Subcutaneous adipose tissue (tissue), 4 donors: ENCODE data around the gene C6orf47. TPM values are rescaled to one million over a fixed set of nuclear protein-coding genes. Genes with fewer than 3 reads are reported as not detected.

ENCODE experiments used
- total RNA-seq, 4 donors: library from RNA; depleted of rRNA; stranded (reverse); fragments of >200 nt; gene quantifications; one replicate each; pipeline ENCODE4 v1.1.0, GENCODE V29; 2016
- TF ChIP-seq, protein P1 (sequence below): fragments of 450-650 bp; IDR thresholded peaks from one replicate; pipeline ENCODE4 v1.5.1; 2016; ENCODE audit warnings: low read depth, mild to moderate bottlenecking, control low read depth, antibody characterized with exemption, moderate library complexity

Gene C6orf47
- total RNA-seq, 4 donors from 2014 or later, result 12.9 to 19.2 (median 15.7) TPM

DNA sequence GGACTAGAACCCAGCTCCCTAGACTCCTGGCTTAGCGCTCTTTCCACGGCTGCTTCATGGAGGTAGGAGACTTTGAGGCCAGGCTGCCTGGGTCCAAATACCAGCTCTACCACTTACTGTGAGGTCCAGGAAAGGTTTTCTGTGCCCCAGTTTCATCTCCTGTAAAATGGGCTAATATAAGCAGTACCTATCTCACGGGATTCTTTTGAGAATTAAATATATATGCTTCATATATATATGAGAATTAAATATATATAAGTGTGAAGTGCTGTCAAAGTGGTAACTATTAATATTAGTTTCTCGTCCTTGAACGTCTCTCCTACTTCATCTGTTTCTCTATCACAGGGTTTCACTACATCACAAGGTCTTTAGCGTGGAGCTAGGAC, 30.5 kb upstream of the C6orf47 start:
- TF ChIP-seq, protein P1, sequence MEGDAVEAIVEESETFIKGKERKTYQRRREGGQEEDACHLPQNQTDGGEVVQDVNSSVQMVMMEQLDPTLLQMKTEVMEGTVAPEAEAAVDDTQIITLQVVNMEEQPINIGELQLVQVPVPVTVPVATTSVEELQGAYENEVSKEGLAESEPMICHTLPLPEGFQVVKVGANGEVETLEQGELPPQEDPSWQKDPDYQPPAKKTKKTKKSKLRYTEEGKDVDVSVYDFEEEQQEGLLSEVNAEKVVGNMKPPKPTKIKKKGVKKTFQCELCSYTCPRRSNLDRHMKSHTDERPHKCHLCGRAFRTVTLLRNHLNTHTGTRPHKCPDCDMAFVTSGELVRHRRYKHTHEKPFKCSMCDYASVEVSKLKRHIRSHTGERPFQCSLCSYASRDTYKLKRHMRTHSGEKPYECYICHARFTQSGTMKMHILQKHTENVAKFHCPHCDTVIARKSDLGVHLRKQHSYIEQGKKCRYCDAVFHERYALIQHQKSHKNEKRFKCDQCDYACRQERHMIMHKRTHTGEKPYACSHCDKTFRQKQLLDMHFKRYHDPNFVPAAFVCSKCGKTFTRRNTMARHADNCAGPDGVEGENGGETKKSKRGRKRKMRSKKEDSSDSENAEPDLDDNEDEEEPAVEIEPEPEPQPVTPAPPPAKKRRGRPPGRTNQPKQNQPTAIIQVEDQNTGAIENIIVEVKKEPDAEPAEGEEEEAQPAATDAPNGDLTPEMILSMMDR, result no peak

DNA sequence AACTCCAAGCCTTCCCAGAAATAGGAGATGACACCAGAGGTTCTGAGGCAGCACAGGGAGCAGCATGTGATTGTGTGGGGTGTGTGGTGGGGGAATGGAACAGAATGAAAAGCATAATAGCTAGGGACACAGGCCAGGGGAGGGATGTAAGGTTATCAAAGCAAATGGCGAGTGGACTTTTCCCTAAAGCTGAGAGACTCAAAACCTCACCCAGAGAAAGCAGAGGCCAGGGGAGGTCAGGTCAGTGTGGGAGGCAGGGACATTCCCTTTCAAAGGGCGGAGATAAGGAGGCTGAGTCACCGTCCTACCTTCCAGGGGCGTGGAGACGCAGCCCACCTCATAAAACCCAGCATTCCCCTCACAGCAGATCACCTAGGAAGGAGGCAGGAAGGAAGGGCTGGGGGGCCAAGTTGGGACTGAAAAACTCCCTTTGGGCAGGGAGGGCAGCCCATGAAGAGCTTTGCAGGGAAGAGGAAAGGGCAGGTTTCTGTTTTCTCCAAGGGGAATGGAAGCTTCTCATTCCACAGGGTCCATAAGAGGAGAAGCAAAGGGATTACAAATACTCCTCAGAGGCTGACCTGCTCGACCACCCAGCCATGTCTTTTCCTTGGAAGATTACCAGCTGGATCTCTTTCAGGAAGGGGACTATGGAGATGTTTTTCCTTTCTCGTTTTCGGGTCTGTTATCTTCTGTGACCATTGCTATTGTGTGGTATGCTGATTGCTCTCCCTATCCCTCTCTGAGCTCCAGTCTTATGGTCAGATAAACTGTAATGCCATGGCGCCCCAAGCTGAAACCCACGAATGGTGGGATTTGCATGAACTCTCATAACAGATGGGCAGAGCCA, 29.9 kb upstream of the C6orf47 start:
- TF ChIP-seq, protein P1, result no peak

DNA sequence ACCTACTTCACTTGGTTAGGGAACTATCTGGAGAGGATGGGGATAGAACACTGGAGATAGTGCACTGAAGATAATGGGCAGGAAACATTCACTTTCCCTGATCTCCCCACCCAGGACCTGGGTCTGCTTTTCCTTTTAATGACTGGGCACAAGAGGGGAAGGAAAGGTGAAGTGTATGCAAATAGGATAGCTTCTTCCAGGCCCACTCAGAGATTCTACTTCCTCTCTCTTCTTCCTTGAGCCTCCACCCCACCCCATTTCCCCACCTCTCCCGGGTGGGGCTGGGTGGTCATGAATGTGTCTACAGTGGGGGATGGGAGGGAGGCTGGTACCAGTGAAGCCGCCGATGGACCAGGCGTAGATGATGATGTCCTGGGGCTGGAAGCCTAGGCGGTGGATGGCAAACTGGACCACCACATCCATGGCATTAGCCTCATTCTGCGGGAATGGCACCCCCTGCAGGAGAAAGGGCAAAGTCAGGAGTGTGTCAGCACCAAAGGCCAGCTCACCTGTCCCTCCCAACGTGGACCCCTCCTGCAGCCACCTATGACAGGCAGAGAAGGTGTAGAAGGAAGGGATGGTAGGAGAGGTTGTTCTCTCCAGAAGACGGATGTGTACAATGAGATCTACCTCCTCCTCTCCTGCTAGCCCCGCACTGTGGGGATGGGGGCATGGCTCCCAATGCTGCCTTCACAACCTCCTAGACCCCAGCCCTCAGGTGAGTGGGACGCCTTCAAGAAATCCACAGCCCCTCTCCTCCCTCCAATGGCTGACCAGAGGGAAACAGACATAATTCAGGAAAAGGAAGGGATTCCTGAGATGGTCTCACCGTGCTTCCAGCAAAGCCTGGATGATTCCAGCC, 28.9 kb upstream of the C6orf47 start:
- TF ChIP-seq, protein P1, result no peak

DNA sequence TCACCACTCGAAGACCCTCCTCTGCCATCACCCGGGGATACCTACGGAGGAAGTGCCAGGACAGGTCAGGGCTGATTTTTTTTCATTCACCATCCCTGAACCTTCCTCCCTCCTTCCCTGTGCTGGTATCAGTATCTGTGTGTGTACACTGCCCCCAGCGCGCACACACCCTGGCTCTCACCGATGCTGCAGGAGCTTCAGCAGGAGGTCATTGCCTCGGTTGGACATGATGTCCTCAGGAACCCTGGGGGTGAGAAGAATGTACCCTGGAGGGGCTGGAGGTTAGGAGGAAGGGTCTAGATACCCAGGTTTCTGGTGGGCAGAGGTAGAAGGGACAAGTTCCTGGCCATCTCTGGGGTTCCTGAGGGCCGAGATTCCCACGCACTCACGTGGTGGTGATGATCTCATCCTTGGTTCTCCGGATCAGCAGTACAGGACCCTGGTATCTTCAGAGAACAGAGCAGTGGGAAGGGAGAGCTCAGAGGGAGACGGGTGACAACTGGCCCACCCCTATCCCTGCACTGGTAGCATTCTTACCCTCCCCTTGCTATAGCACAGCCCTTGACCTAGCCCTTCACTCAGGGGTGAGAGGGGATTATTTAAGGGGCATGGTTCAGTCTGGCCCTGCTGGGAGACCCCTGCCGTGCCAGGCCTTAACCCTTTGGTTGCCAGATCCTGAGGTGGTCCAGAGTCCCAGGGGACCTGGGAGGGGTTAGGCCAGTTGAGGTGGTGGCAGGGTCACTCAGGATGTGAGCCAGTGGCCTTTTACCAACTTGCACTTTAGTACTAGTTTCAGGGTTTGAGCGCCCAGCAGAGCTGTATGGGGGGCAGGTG, 27.5 kb upstream of the C6orf47 start:
- TF ChIP-seq, protein P1, result no peak

DNA sequence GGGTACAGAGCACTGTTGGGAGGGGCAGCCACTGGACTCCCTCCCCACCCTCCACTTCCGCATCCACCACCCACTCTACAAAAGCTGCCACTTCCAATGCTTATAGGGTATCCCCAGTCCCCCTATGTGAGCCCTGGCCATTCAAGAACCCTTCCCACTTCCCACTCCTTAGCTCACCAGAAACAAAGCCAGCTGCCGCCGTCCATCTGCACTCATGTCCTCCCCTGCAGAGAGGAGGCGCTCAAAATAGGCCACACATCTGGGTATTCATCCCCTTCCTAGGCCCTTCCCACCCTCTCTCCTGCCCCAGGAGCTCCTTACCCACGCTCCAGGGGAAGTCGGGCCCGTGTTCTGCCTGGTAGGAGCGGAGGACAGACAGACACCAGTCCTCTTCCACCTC, 26.7 kb upstream of the C6orf47 start:
- TF ChIP-seq, protein P1, result no peak

DNA sequence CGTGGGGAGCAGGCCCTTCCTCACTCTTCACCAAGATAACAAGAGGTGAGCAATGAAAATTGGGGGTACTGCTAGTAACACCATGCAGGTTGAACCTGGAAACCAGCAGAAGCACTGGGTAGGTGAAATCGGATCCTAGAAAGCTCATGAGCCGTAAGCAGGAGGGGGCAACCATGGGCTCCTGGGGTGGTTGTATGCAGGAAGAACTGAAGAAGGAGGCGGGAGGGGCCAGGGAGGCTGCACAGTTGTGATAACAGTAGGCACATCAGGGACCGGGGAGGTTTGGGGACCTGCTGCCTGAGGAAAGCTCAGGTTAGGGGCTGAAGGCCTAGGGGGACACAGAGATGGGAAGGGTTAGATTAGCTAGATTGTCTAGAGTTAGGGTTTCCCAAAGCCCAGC, 25.9 kb upstream of the C6orf47 start:
- TF ChIP-seq, protein P1, result no peak
